GM10847 (cell line): ENCODE results near the gene ANKMY1.

ENCODE experiments used
- POLR2A ChIP-seq: IDR thresholded peaks from 2 replicates; pipeline ENCODE4 v1.6.1; 2011; ENCODE audit not compliant: insufficient read length; ENCODE audit errors: extremely low read depth

ANKMY1 gene

DNA sequence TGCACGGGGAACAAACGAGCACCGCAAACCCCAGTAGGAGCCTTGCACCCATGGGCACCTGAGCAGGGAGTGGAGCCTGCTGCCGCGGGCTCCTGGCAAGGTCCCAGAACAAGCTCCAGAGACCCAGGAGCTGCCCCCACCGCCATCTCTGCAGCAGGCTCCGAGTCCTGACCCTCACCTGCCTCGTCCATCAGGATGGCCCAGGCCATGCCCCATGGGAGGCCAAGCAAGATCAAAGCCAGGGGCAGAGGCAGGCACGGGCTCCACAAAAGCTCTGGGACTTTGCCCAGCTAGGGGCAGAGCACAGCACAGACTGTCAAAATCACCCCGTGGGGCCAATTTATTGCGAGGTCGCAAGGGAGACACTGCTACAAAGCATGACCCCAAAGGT lies 78.7 kb downstream of the ANKMY1 start:
- no peak for TF ChIP-seq POLR2A

DNA sequence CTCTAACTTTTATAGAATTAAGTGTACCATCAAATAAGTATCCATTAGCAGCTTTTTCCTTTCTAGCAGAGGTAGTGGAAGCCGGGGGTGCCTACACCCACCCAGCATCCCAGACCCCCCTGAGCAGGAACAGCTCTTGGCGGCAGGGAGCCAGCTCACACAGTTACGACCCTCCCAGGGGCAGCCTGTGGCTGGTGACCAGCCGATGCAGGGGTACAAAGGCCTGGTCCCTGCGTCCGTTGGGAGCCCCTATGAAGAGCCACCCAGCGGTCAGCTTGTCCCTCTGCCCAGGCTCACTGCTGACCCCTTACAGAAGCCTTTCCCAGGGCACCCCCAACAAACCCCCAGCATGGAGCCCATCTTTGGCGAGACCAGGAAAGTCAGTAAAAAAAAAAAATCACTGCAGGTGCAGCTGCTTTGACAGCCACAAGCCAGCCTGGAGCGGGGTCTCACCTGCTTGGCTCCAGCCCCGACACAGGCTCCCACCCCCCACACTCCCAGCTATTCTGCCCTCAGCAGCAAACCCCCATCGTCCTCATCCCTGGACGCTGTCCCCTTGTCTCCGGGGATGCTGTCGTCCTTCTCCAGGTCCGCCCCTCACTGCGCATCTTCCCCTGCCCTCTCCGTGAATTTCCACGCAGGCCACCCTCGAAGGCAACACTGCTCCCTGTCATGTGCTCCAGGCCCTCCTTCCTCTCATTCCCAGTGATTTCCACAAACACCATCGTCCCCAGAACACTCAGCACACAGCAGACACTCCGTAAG lies 79.3 kb downstream of the ANKMY1 start:
- TF ChIP-seq POLR2A, result no peak

- TF ChIP-seq POLR2A, result no peak
Observed at GRCh38 chr2:240477916-240478315, 79.9 kb downstream of the ANKMY1 start.

GRCh38 chr2:240473211-240473610 lies 84.6 kb downstream of the ANKMY1 start:
- no peak for TF ChIP-seq POLR2A

GRCh38 chr2:240472078-240472790 lies 85.6 kb downstream of the ANKMY1 start:
- no peak for TF ChIP-seq POLR2A

DNA sequence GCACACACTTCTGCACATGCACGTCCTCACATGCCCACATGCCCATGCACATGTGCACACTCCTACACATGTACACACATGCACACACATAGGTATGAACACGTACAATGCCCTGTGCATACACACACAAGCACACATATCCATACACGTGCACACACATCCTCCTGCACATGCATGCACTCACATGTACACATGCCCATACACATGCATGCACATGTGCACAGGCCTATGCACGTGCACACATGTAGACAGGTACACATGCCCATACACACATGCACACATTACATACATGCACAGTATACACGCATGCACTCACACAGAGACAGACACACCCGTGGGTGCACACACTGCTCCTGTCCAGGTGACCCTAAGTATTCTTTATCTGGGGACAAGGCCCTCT lies 88.0 kb downstream of the ANKMY1 start:
- no peak for TF ChIP-seq POLR2A

GRCh38 chr2:240469239-240469636 lies 88.5 kb downstream of the ANKMY1 start:
- TF ChIP-seq POLR2A, result no peak

GRCh38 chr2:240468303-240469238 lies 89.2 kb downstream of the ANKMY1 start:
- TF ChIP-seq POLR2A, result no peak

DNA sequence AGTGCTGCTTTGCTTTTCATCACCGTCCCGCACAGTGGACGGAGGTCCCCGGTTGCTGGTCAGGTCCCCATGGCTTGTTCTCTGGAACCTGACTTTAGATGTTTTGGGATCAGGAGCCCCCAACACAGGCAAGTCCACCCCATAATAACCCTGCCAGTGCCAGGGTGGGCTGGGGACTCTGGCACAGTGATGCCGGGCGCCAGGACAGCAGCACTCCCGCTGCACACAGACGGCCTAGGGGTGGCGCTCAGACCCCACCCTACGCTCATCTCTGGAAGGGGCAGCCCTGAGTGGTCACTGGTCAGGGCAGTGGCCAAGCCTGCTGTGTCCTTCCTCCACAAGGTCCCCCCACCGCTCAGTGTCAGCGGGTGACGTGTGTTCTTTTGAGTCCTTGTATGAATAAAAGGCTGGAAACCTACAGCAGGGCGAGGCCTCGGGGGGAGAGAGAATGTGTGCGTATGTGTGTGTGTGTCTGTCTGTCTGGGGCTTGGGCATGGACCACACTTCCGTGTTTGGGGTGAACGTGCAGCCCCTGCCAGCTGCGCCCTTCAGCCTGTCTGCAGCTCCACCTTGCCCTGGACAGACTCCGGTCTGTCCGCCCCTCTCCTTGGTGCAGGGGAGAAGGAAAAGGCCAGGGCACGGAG lies 90.0 kb downstream of the ANKMY1 start:
- TF ChIP-seq POLR2A, result no peak

- TF ChIP-seq POLR2A, result no peak
Observed at GRCh38 chr2:240467149-240467642, 90.6 kb downstream of the ANKMY1 start.

- TF ChIP-seq POLR2A, result no peak
Observed at GRCh38 chr2:240466579-240467148, 91.1 kb downstream of the ANKMY1 start.

- TF ChIP-seq POLR2A, result no peak
Observed at GRCh38 chr2:240465765-240466578, 91.8 kb downstream of the ANKMY1 start.

- no peak for TF ChIP-seq POLR2A
Observed at GRCh38 chr2:240465268-240465764, 92.5 kb downstream of the ANKMY1 start.
